Hepatic stellate cell (primary cell): ENCODE data around the gene TELO2.
A peak's percentile ranks its signal among the peaks of the same experiment; 100 is the strongest.
"Not testable (repeated sequence)": the region's sequence is repeated elsewhere in the genome, so short reads cannot be mapped to it uniquely, and the experiment has no call there.

Experiments used
- DNase-seq: peaks from one replicate; pipeline ENCODE4 v3.0.0; 2011; ENCODE audit warnings: low spot score

Gene TELO2

DNA sequence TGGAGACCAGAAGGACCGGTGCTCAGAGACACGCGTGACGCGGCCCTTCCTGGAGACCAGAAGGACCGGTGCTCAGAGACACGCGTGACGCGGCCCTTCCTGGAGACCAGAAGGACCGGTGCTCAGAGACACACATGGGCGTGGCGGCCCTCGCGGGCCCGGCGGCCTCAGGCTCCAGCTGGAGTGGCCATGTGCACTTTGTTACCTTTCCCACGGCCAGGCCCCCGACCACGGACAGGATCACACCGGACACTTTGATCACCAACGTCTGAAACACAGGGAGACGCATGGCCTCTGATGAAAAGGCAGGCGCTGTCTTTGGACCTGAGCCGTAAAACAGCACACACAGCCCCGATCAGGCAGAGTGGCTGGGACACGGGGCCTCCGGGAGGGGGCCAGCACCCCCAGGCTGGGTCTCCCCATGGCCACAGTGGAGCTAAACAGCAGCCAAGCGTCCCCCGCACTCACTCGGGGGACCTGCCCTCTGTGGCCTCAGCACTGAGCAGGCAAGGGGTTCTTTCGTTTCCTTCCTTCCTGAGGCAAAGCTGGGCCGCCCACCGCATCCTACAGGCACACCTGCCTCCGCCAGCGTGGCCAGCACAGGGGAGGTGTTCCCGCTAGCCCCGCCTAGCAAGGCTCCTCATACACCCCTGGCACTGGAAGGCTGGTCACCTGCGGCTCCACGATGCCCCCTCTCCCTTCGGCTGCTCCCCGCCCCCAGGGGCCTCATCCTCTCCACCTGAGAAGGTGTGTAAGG, 35.5 kb upstream of the TELO2 start:
- DNase-seq, result no peak

DNA sequence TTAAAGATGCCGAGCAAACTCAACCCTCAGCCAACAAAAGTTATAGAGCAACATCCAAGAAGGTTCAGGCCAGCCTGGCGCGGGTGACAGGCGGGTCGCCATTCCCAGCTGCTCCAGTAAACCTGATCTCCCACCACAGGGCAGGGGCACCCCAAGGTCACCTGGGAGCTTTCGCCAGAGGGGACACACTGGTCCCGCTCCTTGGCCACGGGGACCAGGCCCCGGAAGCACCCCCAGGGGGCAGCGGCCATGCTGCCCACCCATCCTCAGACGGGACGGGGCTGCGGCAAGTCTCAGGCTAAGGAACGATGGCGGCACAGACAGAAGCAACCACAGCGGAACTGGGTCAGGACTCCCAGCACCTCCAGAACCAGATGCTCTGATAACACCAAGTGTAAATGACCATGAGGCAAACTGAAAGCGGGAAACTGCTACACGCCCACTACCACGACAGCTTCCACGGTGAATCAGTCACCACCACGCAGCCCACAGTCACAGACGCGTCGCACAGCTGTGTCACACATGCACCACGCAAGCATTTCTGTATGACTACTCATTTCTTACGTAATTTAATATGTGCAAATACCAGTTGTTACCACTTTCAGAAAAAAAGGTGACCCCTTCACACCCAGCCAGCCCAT, 34.7 kb upstream of the TELO2 start:
- DNase-seq, result no peak

DNA sequence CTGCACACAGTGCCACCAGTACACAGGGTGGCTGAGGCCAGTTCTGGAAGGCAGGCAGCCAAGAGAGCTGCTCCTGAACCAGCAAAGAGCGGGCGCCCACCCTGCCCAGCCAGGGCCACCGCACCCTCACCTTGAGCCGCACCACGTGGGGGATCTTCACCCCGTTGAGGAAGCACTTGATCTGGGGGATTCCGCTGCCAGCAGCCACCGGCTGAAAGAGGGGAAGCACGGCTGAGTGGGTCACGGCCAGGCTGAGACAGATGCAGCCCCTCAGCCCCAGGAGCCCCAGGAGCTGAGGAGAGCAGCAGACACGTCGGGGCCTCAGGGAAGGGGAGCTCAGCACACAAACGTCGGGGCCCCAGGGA, 34.2 kb upstream of the TELO2 start:
- DNase-seq, result no peak

DNA sequence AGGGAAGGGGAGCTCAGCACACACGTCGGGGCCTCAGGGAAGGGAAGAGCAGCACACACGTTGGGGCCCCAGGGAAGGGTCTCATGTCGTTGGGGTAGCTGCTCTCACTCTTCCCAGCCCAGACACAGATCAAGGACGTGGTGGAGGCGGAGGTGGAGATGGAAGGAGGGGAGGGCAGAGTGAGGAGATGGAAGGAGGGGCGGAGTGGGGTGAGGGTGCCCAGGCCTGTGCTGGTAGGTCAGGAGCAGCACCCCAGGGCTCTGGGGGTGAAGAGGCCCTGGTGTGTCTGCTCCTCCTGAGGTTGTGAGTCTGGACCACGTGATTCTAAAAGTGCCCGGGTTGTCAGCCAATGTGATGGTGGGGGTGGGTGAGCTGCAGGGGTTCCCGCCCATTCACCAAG, 33.2 kb upstream of the TELO2 start:
- DNase-seq, result no peak

DNA sequence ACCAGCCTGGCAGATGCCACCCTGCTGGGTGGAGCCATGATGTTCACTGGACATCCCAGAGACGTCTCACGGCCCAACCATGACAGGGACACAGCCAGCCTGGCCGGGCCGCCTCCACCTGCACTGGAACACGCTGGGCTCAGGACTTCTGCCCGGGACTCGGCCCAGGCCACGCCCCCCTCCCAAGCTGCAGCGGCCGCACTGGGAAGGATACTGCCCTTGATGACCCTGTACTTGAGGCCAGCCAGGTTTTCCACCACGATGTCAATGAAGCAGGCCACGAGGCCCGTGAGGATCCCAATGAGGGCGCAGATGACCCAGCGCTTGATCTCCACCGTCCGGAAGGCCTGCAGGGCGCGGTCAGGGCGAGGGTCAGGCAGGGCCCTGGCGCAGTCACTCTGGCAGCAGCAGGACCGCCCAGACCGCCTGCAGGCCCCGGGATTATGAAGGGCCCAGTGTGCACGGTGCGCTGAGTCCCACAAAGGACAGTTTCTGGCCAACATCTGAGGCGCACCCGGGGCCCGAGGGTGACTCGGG, 32.5 kb upstream of the TELO2 start:
- DNase-seq, result no peak

DNA sequence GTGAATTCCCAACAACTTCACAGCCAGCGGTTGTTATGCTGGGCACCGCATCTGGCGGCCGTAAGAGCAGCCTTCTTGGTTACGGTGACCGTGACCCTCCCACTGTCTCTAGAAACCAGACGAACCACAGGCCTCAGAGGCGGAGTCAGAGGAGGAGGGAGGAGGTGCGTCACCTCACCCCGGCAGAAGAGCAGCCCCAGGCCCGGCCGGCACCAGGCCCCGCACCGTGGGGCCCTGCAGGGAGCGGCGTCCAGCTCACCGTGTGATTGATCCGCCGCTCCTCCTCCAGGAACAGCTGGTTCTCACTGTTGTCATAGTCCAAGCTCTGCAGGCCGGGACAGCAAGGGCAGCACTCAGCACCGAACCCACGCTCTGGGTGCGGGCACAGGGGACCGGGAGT, 32.0 kb upstream of the TELO2 start:
- DNase-seq, result no peak

DNA sequence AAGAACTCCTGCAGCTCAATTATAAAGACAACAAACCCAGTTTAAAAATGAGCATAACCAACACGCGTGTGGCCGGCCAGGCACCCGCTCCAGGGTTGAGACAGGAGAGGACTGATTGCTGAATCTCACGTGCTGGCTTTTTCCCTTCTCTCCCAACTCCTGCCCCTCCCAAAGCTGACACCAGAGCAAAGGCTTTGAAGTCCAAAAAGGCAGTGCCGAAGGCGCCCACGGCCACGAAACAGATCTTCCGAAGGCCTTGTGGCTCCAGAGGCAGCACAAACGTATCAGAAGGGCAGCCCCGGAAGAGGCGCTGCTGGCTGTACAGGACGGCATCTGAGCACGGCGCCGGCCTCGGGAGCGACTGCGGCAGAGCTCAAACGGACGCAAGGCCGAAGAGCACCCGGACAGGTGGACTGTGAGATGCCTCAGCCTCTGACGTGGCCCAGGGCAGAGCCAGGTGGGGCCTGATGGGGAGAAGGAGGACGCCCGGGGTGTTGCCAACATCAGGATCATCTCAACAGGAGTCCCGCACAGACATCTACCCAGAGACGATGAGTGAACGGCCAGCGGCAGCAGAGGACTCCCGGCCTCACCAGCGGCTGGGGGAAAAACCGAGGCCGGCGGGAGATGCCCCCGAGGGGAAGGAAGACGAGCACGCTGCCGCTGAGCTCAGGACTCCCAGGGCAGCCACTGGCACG, 28.8 kb upstream of the TELO2 start:
- DNase-seq, result no peak

DNA sequence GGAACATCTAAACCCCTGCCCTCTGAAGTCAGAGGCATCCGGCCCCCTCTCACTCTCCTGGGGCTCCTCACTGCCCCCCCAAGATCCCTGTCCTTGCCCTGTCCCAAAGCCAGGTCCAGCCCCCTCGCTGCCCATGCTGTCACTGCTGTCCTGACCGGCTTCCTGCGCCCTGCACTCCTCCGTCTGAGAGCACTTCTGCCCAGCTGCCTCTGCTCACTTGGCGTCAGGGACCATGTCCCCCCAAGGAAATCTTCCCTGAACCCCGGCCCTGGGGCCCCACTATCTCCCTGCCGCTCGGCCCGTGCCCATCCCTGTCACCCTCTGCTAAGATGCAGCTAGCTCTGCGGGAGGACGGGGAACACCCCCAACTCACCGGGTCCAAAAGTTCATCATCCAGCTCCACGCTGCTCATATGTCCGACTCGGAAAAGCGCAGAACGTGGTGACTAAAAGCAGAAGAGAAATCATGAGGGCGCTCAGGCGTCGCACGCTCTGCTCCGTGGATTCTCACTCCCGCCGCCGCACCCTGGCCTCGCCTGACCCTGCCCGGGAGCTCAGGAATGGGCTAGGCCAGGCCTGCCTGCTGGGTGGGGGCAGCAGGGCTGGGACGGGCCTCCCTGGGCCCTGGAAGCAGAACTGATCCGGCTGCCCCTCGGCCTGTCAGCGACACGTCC, 28.1 kb upstream of the TELO2 start:
- no peak for DNase-seq

DNA sequence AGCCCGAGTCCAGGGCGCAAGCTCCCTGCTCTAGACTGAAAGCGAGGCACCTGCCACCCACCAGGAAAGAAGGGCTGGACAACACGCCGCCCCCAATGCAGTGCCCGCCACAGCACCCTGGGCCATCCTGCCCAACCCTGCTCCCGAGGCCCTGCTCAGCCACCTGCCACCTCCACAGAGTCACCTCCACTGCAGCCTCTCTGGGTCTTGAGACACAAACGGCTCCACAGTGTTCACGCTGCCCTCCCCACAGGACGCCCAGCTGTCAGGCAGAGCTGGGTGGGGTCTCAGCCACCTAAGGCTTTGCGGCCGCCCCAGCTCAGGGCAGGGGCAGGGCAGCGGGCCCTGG, 27.6 kb upstream of the TELO2 start:
- no peak for DNase-seq

DNA sequence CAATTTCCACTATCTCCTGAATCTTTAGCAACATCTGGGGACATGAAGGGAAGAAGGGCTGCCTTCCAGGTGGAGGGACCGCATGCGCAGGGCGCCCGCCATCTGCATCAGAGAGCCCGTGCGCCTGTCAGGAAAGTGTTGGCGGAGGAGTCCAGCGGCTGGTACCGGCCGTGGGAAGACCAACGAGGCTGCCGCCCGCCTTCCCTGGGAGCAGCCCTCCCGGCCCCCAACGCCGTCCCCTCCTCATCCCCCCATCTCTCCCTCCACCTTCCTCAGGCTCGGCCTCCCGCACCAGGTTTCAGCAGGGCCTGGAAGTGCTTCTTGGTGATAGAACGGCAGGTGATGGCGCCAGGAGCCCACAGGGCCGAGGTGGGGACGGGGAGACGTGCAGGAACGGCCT, 27.1 kb upstream of the TELO2 start:
- DNase-seq, result no peak

DNA sequence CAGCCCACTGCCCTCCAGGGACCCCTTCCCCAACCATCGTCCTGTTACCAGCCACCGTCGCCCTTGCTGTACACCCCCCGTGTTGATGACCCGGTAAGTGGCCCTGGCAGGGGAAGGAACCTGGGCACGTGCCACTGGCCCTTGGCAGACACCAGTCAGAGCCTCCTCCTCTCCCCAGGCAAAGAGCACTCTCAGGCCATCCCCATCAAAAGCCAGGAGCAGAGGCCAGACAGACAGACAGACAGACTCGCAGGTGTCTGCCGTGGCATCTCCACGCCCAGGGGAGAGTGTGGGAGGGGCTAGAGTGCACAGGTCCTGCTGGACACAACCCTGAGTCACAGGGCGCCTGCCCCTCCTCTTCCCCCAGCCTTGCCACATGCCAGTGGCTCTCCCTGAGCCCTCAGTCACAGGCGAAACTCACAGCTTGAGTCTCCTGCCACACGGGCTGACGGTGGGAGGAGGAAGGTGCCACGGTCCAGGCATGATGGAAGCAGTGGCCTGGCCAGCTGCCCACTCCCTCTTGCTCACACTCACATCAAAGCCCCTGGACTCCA, 26.1 kb upstream of the TELO2 start:
- DNase-seq, result no peak

DNA sequence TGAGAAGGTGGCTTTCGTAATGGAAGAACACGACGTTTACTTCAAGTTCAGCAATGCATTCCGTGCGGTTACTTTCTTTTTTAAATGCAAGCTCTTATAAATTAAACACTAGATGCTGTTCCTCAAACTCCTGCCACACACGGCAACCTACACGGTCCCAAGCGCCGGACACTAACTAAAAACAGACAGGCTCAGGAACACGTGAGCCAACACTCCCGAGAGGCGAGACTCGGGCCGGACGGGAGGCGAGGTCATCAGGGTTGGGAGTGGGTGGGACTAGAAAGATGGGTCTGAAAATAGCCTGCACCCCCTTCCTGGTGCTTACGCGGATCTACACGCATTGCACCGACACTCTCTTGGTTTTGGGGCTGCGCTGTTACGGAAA, 24.7 kb upstream of the TELO2 start:
- no peak for DNase-seq

DNA sequence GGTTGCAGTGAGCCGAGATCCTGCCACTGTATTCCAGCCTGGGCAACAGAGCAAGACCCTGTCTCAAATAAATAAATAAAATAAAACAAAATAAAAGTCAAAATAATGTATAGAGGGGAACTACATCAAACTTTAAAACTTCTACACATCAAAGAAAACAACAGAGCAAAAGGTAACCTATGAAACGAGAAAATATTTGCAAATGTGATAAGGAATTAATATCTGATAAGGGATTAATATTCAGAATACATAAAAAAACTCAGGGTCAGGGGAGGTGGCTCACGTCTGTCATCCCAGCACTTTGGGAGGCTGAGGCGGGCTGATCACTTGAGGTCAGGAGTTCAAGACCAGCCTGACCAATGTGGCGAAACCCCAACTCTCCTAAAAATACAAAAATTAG, 24.0 kb upstream of the TELO2 start:
- DNase-seq, result not testable (repeated sequence)

DNA sequence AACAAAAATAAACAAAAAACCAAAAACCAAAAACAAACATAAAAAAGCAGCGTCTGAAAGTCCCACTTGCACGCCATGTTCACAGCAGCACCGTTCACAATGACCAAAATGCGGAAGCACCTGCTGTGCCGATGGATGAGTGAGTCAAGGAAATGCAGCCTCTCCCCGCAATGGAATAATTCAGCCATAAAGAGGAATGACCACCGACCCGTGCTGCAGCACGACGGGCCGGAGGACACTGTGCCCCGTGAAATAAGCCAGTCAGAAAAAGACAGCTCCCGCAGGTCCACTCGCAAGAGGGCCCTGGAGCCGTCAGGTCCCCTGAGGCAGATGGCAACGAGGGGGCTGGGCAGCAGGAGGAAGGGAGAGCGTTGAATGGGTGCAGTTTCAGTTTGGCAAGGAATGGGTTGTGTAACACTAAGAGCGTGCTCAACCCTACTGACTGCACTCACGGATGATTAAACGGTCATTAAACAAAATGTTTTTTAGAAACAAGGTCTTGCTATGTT, 23.4 kb upstream of the TELO2 start:
- no peak for DNase-seq

DNA sequence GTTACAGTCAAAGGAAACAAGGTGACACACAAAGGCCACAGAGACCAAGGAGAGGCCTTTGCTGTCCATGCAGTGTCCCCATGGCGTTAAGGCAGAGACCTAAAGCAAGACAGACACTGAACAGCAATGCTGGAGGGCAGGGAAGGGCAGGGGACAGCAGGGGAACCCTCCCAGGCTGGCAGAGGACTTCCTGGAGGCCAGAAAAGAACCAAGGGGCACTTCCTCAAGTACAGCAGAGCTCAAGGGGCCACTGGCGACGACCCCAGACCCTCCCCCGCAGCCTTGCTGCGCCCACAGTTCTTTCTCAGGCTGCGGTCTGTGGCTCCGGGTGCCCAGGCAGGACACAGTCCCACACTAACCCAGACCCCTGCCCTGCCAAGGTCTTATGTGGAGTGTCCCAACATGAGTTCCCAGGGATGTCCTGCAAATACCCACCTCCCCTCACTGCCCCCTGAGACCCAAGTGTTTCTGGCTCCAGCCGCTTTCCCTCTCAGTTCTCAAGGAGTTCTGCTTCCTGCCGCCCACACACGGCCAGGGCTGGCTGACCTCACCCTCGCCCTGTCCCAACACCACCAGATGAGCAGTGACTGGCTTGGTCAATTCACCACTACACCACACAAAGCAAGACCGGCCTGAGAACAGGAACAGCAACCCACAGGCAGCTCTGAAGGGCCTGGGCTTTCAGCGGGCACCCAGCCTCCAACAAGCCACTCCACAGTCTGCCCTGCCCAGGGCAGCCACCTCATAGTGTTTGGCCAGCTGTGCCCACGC, 22.5 kb upstream of the TELO2 start:
- DNase-seq, result peak; percentile 48

DNA sequence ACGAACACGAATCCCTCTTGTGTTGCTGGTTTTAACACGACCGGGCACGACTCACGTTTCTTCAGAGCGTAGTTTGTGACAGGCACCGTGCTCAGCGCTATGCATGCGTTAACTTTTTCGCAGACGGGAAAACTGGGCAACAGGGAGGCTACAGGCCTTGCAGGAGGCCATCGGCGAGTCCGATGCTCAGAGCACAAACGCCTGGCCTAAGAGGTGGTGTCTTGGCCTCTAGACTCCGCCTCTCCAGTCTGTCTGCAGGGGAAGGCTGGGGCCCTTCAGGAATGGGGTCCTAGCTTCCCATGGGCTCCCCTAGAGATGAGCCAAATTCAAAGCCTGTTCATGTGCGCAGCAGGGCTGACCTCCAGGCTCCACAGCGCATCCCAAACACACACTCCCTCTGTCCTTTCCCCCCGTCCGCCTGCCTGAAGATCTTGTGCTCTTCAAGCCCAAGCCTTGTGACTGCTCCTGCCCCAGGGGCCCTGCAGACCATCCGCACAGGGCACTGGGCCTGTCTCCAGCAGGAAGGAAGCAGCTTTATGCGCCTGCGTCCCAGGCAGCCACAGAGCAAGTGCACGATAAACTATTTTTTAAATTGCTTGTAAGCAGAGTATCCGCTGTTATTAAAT, 21.5 kb upstream of the TELO2 start:
- DNase-seq, result no peak

DNA sequence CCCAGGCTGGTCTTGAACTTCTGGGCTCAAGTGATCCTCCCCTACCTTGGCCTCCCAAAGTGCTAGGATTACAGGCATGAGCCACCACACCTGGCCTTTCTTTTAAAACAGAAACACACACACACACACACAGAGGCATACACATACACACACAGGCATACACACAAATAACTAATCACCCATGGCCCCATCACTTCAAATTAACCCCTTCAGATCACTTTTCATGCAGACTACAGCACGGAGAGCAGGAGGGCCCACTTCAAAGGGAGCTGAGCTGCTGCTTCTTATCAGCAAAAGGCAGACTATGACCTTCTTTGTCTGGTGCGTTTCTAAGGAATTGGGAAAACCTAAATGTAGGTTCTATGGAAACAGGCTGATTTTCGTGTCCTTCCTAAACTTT, 20.2 kb upstream of the TELO2 start:
- DNase-seq, result no peak

DNA sequence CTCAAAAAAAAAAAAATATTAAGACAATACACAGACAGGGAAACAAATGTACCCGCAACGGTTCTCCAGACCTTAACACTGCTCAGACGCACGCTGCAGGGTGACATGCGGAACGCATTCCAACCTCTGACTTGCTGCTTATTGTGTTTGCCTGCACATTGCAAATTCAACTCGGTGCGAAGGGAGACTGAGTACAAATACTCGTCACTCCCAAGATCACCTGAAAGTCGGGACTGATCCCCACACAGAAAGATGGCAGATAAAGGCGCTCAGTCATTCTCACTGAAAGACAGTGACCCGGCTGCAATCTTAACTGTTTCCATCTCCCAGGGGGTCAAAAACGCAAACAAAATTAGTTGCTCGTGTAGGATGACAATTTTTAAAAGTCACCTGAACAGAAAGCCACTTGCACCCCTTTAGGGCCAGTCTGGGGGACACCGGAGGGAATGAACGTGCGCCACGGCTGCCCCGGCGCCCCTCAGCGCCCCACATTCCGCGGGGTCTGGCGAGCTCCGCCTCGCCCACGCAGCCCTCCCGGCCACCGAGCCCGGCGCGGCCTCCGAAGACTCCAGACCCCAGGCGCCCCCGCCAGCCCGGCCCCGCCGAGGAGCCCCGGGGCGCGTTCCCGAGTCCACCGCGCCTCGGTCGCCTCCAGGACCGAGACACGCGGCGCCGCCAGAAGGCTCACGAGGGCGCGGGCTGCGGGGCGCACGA, 18.9 kb upstream of the TELO2 start:
- peak; percentile 35 for DNase-seq

DNA sequence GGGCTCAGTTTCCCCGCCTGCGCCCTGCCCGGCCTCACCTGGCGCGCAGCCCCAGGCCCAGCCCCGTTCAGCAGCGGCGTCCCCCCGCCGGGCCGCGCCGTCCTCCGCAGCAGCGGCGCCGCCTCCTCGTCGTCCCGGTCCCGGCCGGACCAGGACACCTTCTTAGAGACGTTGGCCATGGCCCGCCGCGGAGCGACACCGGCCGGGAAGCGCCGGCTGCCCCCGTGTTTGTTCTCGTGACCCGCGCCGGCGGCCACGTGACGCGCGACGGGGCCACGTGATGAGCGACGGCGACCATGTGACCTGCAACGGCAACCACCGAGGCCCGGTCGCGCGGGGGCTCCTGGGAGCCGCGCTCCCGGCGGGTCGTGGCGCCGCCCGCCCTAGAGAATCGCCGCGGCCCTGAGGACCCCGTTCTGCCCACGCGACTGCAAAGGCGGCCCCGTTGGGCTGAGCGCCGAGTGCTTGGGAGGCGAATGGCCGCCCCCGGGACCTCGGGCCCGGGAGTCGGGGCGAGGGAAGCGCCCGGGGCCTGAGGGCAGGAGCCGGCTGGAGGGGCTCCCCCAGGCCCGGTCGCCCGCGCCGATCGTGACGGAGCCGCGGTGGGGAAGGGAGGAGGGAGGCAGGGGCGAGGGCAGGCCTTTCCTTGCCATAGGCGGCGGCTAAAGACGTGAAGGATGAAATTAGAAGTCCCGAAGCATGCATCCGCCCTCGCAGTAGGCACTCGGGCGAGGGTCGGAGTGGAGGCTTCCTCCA, 18.2 kb upstream of the TELO2 start, which contains the start of gene CLCN7:
CLCN7 (minus strand) TSS at position 233 of the 756 bp plus-strand sequence; CDS start at position 179, 54 bp downstream.
- DNase-seq, result peak; percentile 97
